ENCODE measurements around the gene FOSL2.

DNA sequence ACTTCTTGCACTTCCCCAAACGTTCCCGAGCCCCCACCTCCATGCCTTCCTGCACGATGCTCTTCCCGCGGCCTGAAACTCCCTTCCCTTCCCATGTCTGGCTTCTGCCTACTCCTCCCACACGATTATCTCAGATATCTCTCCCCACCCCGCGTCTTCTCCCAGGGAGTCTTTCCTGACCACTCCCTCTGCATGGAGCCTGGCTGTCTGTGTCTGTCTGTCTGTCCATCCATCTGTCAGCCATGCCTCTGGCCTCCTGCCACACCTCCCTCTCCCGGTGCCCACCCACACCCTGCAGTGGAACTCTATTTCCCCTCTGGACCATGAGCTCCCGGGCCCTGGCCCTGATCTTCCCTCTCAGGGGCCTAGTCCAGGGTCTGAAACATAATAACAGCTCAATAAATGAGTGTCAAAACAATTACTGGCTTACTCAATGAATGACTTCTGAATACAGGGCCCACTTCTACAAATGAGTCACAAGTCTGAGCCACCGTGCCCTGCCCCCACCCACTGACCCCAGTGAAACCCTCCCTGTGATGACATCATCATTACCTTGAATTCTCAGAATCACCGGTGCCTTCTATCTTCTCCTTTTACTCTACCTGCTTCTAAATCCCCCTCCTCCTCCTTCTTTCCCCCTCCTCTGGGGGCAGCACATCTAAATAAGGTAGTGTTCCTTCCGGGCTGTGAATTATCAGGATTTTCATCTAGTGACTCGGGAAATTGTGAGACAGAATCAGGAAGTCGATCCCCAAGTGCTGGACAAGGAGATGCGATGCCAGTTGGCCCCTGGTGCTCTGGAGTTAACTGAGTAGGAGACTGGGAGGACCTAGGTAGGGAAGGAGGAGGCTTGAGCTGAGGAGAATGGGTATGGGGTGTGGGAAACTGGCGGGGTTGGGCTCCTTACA, 57.1 kb downstream of the FOSL2 start:
- TF ChIP-seq, protein P1, sequence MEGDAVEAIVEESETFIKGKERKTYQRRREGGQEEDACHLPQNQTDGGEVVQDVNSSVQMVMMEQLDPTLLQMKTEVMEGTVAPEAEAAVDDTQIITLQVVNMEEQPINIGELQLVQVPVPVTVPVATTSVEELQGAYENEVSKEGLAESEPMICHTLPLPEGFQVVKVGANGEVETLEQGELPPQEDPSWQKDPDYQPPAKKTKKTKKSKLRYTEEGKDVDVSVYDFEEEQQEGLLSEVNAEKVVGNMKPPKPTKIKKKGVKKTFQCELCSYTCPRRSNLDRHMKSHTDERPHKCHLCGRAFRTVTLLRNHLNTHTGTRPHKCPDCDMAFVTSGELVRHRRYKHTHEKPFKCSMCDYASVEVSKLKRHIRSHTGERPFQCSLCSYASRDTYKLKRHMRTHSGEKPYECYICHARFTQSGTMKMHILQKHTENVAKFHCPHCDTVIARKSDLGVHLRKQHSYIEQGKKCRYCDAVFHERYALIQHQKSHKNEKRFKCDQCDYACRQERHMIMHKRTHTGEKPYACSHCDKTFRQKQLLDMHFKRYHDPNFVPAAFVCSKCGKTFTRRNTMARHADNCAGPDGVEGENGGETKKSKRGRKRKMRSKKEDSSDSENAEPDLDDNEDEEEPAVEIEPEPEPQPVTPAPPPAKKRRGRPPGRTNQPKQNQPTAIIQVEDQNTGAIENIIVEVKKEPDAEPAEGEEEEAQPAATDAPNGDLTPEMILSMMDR (conservative IDR thresholded peaks at IDR 0.05 in 1 of 2, IDR thresholded peaks at IDR 0.05 in 1 of 2; ENCODE audit: extremely low read depth in 1 of 2, insufficient read depth in 1 of 2, low read depth in 1 of 2, low read length in 2 of 2): no peak
- TF ChIP-seq EZH2 (IDR thresholded peaks at IDR 0.05; ENCODE audit: borderline replicate concordance, low read length): no peak

All from mammary epithelial cell (primary cell).